Psoas muscle (tissue), 8 donors: ENCODE measurements around the gene CDH4. TPM values are rescaled to one million over a fixed set of nuclear protein-coding genes. Genes with fewer than 3 reads are reported as not detected.

Experiments
- ATAC-seq, 4 donors: fragments of 200-7000 bp; cut with Tn5 transposase; one replicate each; pipeline ENCODE4 v1.9.1; 2020; ENCODE audit warnings: moderate library complexity in 3 of 4, mild to moderate bottlenecking in 2 of 4
- DNase-seq, 2 donors: peaks; one replicate each; pipeline ENCODE4 v3.0.0-alpha.2; 2020
- H3K27ac ChIP-seq: fragments of 200-600 bp; one replicate; pipeline ENCODE4 v1.8.0; 2022
- H3K27me3 ChIP-seq, 3 donors: fragments of 200-600 bp in 1 of 3; one replicate each; pipeline versions ENCODE4 v1.6.1 to v1.8.0; 2013 to 2022; ENCODE audit warnings: low read length in 2 of 3, mild to moderate bottlenecking in 2 of 3, moderate library complexity in 1 of 3; ENCODE audit not compliant: insufficient read depth in 3 of 3
- H3K36me3 ChIP-seq, 2 donors: fragments of 200-600 bp in 1 of 2; one replicate each; pipeline versions ENCODE4 v1.6.1 to v1.8.0; 2013 to 2022; ENCODE audit warnings: low read depth in 1 of 2, mild to moderate bottlenecking in 1 of 2, moderate library complexity in 1 of 2; ENCODE audit not compliant: insufficient read depth in 1 of 2
- H3K4me1 ChIP-seq: fragments of 200-600 bp; one replicate; pipeline ENCODE4 v1.8.0; 2022
- H3K4me3 ChIP-seq: fragments of 200-600 bp; one replicate; pipeline ENCODE4 v1.8.0; 2022; ENCODE audit warnings: mild to moderate bottlenecking
- H3K9me3 ChIP-seq: fragments of 200-600 bp; one replicate; pipeline ENCODE4 v1.8.0; 2022
- CTCF ChIP-seq: fragments of 200-600 bp; IDR thresholded peaks from one replicate; pipeline ENCODE4 v1.8.0; 2022; ENCODE audit warnings: antibody characterized with exemption
- WGBS, 3 donors: extraction: QIAGEN DNeasy Blood & Tissue Kit; methylation state at CpG; one replicate each; pipeline versions ENCODE4 v1.1.6 to v1.1.7; 2013; 5-methylcytosine and 5-hydroxymethylcytosine counted together
- intact Hi-C, 2 donors: fragments of 100-400 bp; cut with DNase I; formaldehyde crosslinking; loops; one replicate each; pipeline versions ENCODE4 v1.11.0 to v1.14.2; 2022
- polyA plus RNA-seq, 3 donors: library from polyadenylated mRNA; stranded (reverse); fragments of 200-250 nt; gene quantifications; one replicate each; pipeline ENCODE4 v1.2.3, GENCODE V29; 2013
- total RNA-seq, 4 donors: library from RNA; stranded (reverse); fragmentation: NEBNext Ultra II Directional in 2 of 4; extraction: Animal tissue kit (Norgen Biotek cat#: 25700) in 2 of 4; gene quantifications; one replicate each; pipeline versions ENCODE4 v1.2.1 to v1.2.4, GENCODE V29; 2021 to 2023
- donor health status: healthy with polysubstance abuse.
- donor health status: DM: no; HTN: no; CAD: no; lungs with moderate emphysema.
- donor health status: Bipolar disorder and iron deficiency.
- donor health status: healthy.
- donor health status: DM: yes; HTN: yes; CAD: no.
- donor health status: DM: no; HTN: no; CAD: no.
- donor health status: DM: no; HTN: no; CAD: no.
- donor health status: DM: yes; HTN: yes; CAD: no.

Gene CDH4
- total and polyA plus RNA-seq, 7 donors = 0.26 to 1.0 (median 0.34) TPM

GRCh38 chr20:61646453-61646852 lies 394.4 kb downstream of the CDH4 start:
- H3K27ac ChIP-seq = no peak overlapping the region
- no peaks in the 10 kb centered on the region for H3K9me3 ChIP-seq
- no peaks in the 10 kb centered on the region for H3K36me3 ChIP-seq
- DNase-seq (no peak), ATAC-seq (no peak)
- no peak overlapping the region for H3K4me3 ChIP-seq
- no peaks in the 10 kb centered on the region for H3K4me1 ChIP-seq
- WGBS, 3 donors = 90 to 95% (median 94%) methylated on average over 8 of the region's 8 CpGs
- TF ChIP-seq CTCF = no peak
- intact Hi-C loops = no loop called here
- peaks cover 0 to 2% (median 0%) of the 10 kb centered on the region in 3 donors for H3K27me3 ChIP-seq

GRCh38 chr20:61646986-61647385 lies 394.9 kb downstream of the CDH4 start:
- no peak for TF ChIP-seq CTCF
- Histone ChIP-seq H3K27ac (no peak overlapping the region), H3K36me3 (no peaks in the 10 kb centered on the region), H3K27me3 (peaks cover 0 to 2% (median 0%) of the 10 kb centered on the region in 3 donors), H3K4me3 (no peak overlapping the region), H3K4me1 (no peaks in the 10 kb centered on the region), H3K9me3 (no peaks in the 10 kb centered on the region)
- no peak for ATAC-seq
- DNase-seq = no peak
- intact Hi-C loops = no loop called here
- 80 to 84% (median 81%) methylated on average over 8 of the region's 8 CpGs for WGBS, 3 donors

GRCh38 chr20:61647702-61648101 lies 395.6 kb downstream of the CDH4 start:
- 61 to 67% (median 66%) methylated on average over 8 of the region's 8 CpGs for WGBS, 3 donors
- Histone ChIP-seq H3K36me3 (no peaks in the 10 kb centered on the region), H3K9me3 (no peaks in the 10 kb centered on the region), H3K4me3 (no peak overlapping the region), H3K4me1 (no peaks in the 10 kb centered on the region), H3K27ac (no peak overlapping the region), H3K27me3 (peaks cover 0 to 2% (median 0%) of the 10 kb centered on the region in 3 donors)
- intact Hi-C loops = no loop called here
- DNase-seq = no peak
- no peak for ATAC-seq
- no peak for TF ChIP-seq CTCF

- WGBS, 3 donors = 82 to 85% (median 83%) methylated on average over 25 of the region's 25 CpGs
- TF ChIP-seq CTCF = no peak
- DNase-seq (no peak), ATAC-seq (no peak)
- Histone ChIP-seq H3K27ac (no peak overlapping the region), H3K9me3 (no peaks in the 10 kb centered on the region), H3K4me3 (no peak overlapping the region), H3K36me3 (no peaks in the 10 kb centered on the region), H3K4me1 (no peaks in the 10 kb centered on the region), H3K27me3 (peaks cover 0 to 2% (median 0%) of the 10 kb centered on the region in 3 donors)
- intact Hi-C loops = no loop called here
Measured at GRCh38 chr20:61649105-61649859, 397.2 kb downstream of the CDH4 start.

GRCh38 chr20:61649860-61650162 lies 397.8 kb downstream of the CDH4 start:
- Histone ChIP-seq H3K4me1 (no peaks in the 10 kb centered on the region), H3K36me3 (no peaks in the 10 kb centered on the region), H3K27me3 (peaks cover 0 to 2% (median 0%) of the 10 kb centered on the region in 3 donors), H3K27ac (no peak overlapping the region), H3K9me3 (no peaks in the 10 kb centered on the region), H3K4me3 (no peak overlapping the region)
- TF ChIP-seq CTCF = no peak
- DNase-seq (no peak), ATAC-seq (no peak)
- intact Hi-C loops = no loop called here
- 79 to 90% (median 85%) methylated on average over 8 of the region's 8 CpGs for WGBS, 3 donors
